ENCODE results near the gene ELAC2.

Gene ELAC2

GRCh38 chr17:12958786-12959185 lies 59.0 kb downstream of the ELAC2 start:
- DNase-seq (ENCODE audit: low read depth, low spot score) = no peak

GRCh38 chr17:12955521-12955920 lies 62.3 kb downstream of the ELAC2 start:
- no peak for DNase-seq (ENCODE audit: low read depth, low spot score)

GRCh38 chr17:12953156-12953555 lies 64.7 kb downstream of the ELAC2 start:
- no peak for DNase-seq (ENCODE audit: low read depth, low spot score)

- DNase-seq (ENCODE audit: low read depth, low spot score) = no peak
Measured at GRCh38 chr17:12952012-12952411, 65.8 kb downstream of the ELAC2 start.

- no peak for DNase-seq (ENCODE audit: low read depth, low spot score)
Measured at GRCh38 chr17:12947047-12947446, 70.8 kb downstream of the ELAC2 start.

Data from ELF-1 (cell line).